Motor neuron (in vitro differentiated cells): ENCODE data around the gene PLCB1. TPM values are rescaled to one million over a fixed set of nuclear protein-coding genes. Genes with fewer than 3 reads are reported as not detected.
"Not testable (repeated sequence)": the region's sequence is repeated elsewhere in the genome, so short reads cannot be mapped to it uniquely, and the experiment has no call there.

Source experiments
- ATAC-seq, 8 experiments: fragments of 200-7000 bp; cut with Tn5 transposase; replicated peaks in 6 of 8; 2 replicates each; pipeline ENCODE4 v1.8.0; 2021; ENCODE audit warnings: mild to moderate bottlenecking in 8 of 8, moderate library complexity in 8 of 8
- H3K27ac ChIP-seq, 2 donors: fragments of 250-450 bp; sonication (Bioruptor Pico); 2 replicates each; pipeline ENCODE4 v1.9.0; 2021; ENCODE audit warnings: antibody characterized with exemption in 2 of 2, mild to moderate bottlenecking in 2 of 2, moderate library complexity in 1 of 2
- H3K4me1 ChIP-seq, 2 donors: fragments of 250-450 bp; sonication (Bioruptor Pico); replicated peaks in 1 of 2; 2 replicates each; pipeline ENCODE4 v1.6.1; 2021; ENCODE audit warnings: antibody characterized with exemption in 2 of 2, mild to moderate bottlenecking in 2 of 2, moderate library complexity in 1 of 2
- H3K4me3 ChIP-seq, 5 donors: fragments of 250-450 bp; sonication (Bioruptor Pico); 2 replicates each; pipeline ENCODE4 v1.9.0; 2021; ENCODE audit warnings: antibody characterized with exemption in 5 of 5, mild to moderate bottlenecking in 5 of 5, moderate library complexity in 4 of 5
- WGBS, 10 experiments: fragments of 450-650 bp; shearing (Covaris generic); methylation state at CpG; one replicate each; pipeline ENCODE4 v1.0.0; 2022; 5-methylcytosine and 5-hydroxymethylcytosine counted together
- in situ Hi-C, 9 experiments: fragments of 400-800 bp; cut with MboI; loops; one replicate each; pipeline ENCODE4 v1.15.0; 2021; ENCODE audit warnings: low sequenced_read_pairs in 9 of 9, low pct_unique_long_range_greater_than_20kb in 2 of 9; ENCODE audit not compliant: unreplicated experiment in 9 of 9
- total RNA-seq, 8 experiments: library from RNA; unstranded; fragments of 300-600 nt; gene quantifications; 2 replicates each; pipeline versions ENCODE4 v1.2.3 to v1.2.4, GENCODE V29; 2022

The PLCB1 gene
- 10 to 100 TPM in 7 of 8 experiments, 1 to 10 TPM in 1; 7.7 to 65.5 (median 36.2) TPM for total RNA-seq

GRCh38 chr20:8131598-8132483, at the start of gene PLCB1:
Gene PLCB1 (plus strand): TSS chr20:8132266. CDS start chr20:8132652, 386 bp downstream.
- ATAC-seq, result peak; percentile 89 to 95 (median 92)
- WGBS, 10 experiments, result 0 to 80% (median 2%) methylated on average over 1 to 20 of the region's 65 CpGs; no CpG with 5 or more reads in 1 of the 10 experiments
- peak within 1 kb of the TSS; percentile 46 to 82 (median 64) for H3K4me3 ChIP-seq
- peaks cover 13 to 34% of the 10 kb centered on the region in 2 donors for H3K4me1 ChIP-seq
- in situ Hi-C loops, result loop anchor here in 3 of 9 experiments (10.0 to 25.0 kb wide), 3 partner anchors 255 to 593 kb away; no protein-coding TSS in a partner anchor
- H3K27ac ChIP-seq, result peak within 1 kb of the TSS; percentile 16 to 52

DNA sequence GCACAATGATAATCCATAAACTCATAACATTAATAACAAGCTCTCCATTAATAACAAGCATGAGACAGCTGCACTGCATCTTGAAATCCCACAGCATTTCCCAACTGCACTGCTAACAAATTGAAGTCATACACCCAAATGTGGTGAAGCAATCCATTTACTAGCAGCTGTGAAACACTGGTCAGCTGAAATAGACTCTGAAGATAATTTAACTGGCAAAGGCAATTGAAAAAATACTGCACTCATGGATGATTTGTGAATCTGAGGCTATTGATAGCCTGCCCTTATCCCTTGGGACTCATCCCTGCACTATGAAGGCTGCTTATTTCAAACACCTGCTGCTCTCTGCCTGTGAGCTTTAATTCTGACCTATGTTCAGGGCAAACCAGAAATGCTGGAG, 49.1 kb upstream of the PLCB1 start:
- ATAC-seq, result peak in 7 of 8 experiments; percentile 79 to 99 (median 97)
- Histone ChIP-seq H3K4me1 (peaks cover 12 to 15% of the 10 kb centered on the region in 2 donors), H3K27ac (no peak overlapping the region), H3K4me3 (no peak overlapping the region)
- in situ Hi-C loops, result no loop called here

DNA sequence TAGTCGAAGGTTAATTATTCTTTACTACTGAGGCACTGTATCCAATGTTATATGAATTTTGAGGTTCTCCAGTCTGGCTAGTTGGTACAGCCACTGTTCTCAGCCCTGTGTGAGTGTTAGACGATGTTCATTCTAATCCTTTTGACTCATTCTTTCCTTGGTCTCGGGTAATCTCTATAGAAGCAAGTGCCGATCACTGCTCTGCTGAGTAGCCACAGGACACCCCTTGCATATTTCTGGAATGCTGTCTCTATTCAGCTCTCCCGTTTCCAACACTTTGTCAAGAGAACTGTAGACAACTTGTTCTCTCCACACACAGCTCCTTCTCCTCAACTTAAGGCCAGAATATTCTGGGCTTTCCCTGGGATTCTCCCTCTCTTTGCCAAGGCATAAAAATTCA, 42.4 kb upstream of the PLCB1 start:
- peak in 3 of 8 experiments; percentile 45 to 95 (median 51) for ATAC-seq
- in situ Hi-C loops, result no loop called here
- Histone ChIP-seq H3K27ac (no peak overlapping the region), H3K4me3 (no peak overlapping the region), H3K4me1 (no peaks in the 10 kb centered on the region)
- WGBS, 10 experiments, result 20 to 90% (median 79%) methylated on average over 1 to 5 of the region's 5 CpGs; no CpG with 5 or more reads in 1 of the 10 experiments

GRCh38 chr20:8094415-8094818, 37.6 kb upstream of the PLCB1 start:
- H3K4me3 ChIP-seq, result no peak overlapping the region
- no peak overlapping the region for H3K27ac ChIP-seq
- no peaks in the 10 kb centered on the region for H3K4me1 ChIP-seq
- peak in 3 of 8 experiments; percentile 56 to 63 (median 57) for ATAC-seq
- WGBS, 10 experiments, result 0 to 83% (median 33%) methylated on average over 1 of the region's 1 CpG; no CpG with 5 or more reads in 3 of the 10 experiments
- in situ Hi-C loops, result no loop called here

- in situ Hi-C loops, result no loop called here
- Histone ChIP-seq H3K4me3 (no peak overlapping the region), H3K4me1 (no peaks in the 10 kb centered on the region), H3K27ac (no peak overlapping the region)
- ATAC-seq, result peak in 4 of 8 experiments; percentile 10 to 93 (median 78)
- WGBS, 10 experiments, result 0 to 100% (median 86%) methylated on average over 1 to 2 of the region's 2 CpGs
Measured at GRCh38 chr20:8094850-8095249, 37.2 kb upstream of the PLCB1 start.

DNA sequence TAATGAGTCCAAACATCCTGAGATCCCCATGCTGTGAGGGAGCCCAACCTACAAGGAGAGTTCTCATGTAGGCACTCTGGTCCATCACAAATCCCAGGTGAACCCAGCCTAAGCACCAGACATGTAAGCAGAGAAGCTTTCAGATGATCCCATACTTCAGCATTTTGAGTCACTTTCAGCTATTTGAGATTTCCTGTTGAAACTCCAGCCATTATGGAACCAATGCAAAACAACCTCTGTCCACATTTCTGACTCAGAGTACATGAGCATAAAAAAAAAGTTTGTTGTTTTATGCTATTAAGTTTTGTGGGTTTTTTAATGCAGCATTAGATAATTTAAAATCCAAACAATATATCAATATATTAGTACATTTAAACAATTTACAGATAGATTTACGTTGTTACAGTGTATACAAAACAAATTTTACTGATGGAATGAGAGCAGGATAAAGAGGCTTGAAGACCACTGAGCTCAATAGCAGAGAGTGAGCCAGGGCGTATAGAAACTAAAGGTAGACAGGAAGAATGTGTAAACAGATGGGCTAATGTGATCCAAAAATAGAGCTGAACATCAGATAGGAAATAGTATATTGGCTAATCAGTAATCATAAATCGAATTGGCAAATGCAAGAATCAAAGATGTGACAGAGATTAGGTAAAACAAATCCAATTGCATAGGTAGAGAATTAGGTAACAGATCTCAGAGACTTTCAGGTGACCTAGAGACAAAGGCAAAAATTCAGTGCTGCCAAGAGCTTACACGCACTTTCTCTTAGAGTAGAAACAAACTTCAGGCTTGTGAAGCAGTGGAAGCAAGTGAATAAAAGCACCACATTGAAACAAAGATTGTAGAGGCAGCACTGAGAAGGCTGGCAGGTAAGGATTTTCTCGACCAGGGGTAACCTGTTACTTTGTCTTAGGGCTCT, 36.2 kb upstream of the PLCB1 start:
- no peaks in the 10 kb centered on the region for H3K4me1 ChIP-seq
- WGBS, 10 experiments, result 50 to 81% (median 68%) methylated on average over 1 to 5 of the region's 5 CpGs
- in situ Hi-C loops, result no loop called here
- H3K4me3 ChIP-seq, result no peak overlapping the region
- H3K27ac ChIP-seq, result no peak overlapping the region
- peak in 2 of 8 experiments; percentile 31 to 43 for ATAC-seq

GRCh38 chr20:8097307-8097706, 34.8 kb upstream of the PLCB1 start:
- WGBS, 10 experiments, result 0 to 92% (median 58%) methylated on average over 1 to 2 of the region's 2 CpGs; no CpG with 5 or more reads in 1 of the 10 experiments
- no peak overlapping the region for H3K4me3 ChIP-seq
- in situ Hi-C loops, result no loop called here
- no peaks in the 10 kb centered on the region for H3K4me1 ChIP-seq
- H3K27ac ChIP-seq, result no peak overlapping the region
- no peak for ATAC-seq

DNA sequence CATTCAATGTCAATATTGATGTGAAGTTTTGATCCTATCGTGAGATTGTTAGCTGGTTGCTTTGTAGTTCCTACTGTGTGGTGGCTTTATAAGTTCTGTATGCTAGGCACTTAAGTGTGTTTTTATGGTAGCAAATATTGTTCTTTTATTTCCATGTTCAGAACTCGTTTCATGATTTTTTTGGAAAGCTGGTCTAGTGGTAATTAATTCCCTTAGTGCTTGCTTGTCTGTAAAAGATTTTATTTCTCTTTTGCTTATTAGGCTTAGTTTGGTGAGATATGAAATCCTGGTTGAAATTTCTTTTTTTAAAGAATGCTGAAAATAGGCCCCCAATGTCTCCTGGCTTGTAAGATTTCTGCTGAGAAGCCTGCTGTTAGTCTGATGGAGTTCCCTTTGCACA, 27.8 kb upstream of the PLCB1 start:
- WGBS, 10 experiments, result 75 to 100% (median 89%) methylated on average over 1 to 2 of the region's 2 CpGs
- Histone ChIP-seq H3K4me1 (no peaks in the 10 kb centered on the region), H3K27ac (no peak overlapping the region), H3K4me3 (no peak overlapping the region)
- no peak for ATAC-seq
- in situ Hi-C loops, result no loop called here

DNA sequence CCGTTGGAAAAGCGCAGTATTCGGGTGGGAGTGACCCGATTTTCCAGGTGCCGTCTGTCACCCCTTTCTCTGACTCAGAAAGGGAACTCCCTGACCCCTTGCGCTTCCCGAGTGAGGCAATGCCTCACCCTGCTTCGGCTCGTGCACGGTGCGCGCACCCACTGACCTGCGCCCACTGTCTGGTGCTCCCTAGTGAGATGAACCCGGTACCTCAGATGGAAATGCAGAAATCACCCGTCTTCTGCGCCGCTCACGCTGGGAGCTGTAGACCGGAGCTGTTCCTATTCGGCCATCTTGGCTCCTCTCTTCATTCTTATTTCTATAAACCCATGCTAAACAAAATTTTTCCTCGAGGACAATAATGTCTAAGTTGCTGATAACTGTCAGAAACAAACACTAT, 17.5 kb upstream of the PLCB1 start:
- ATAC-seq, in situ Hi-C loops, H3K4me1 ChIP-seq: not testable (repeated sequence)
- H3K4me3 ChIP-seq, result peak overlapping the region; percentile 26 to 40 (median 36)
- H3K27ac ChIP-seq, result peak overlapping the region; percentile 69 to 83
- 13 to 57% (median 31%) methylated on average over 1 of the region's 21 CpGs; no CpG with 5 or more reads in 6 of the 10 experiments for WGBS, 10 experiments

DNA sequence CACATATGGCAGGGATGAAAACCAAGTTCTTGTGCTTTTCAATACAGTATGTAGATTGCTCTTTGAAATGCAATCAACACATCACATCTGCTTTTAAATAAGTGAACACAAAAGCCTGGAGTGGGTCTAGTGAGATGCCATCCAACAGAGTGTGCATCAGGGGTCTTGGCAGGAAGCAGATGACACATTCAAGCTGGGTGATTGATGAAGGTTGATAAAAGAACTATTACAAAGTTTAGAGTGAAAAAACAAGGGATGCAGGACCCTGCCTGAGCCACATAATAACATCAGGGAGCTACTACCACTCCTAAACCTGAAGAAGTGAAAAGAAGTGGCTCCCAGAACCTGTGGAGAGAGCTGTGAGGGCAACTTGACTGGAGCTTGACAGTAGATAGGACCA, 16.6 kb upstream of the PLCB1 start:
- in situ Hi-C loops, result no loop called here
- ATAC-seq, result peak in 2 of 8 experiments; percentile 17 to 33
- peaks cover 6 to 8% of the 10 kb centered on the region in 2 donors for H3K4me1 ChIP-seq

GRCh38 chr20:8116067-8116811, 15.8 kb upstream of the PLCB1 start:
- H3K27ac ChIP-seq, result no peak overlapping the region
- H3K4me1 ChIP-seq, result peaks cover 6 to 8% of the 10 kb centered on the region in 2 donors
- WGBS, 10 experiments, result 0 to 100% (median 85%) methylated on average over 1 to 4 of the region's 5 CpGs; no CpG with 5 or more reads in 1 of the 10 experiments
- in situ Hi-C loops, result no loop called here
- no peak for ATAC-seq
- H3K4me3 ChIP-seq, result no peak overlapping the region

More for the DNA sequence above, 16.6 kb upstream of the PLCB1 start:
- Histone ChIP-seq H3K4me3 (peak overlapping the region in 3 of 5 donors; percentile 36 to 40 (median 40)), H3K27ac (no peak overlapping the region)

- Histone ChIP-seq H3K27ac (no peak overlapping the region), H3K4me3 (no peak overlapping the region), H3K4me1 (peaks cover 6 to 8% of the 10 kb centered on the region in 2 donors)
- in situ Hi-C loops, result no loop called here
- no peak for ATAC-seq
- WGBS, 10 experiments, result 20 to 100% (median 97%) methylated on average over 1 to 3 of the region's 3 CpGs; no CpG with 5 or more reads in 3 of the 10 experiments
Measured at GRCh38 chr20:8117636-8118035, 14.4 kb upstream of the PLCB1 start.
